Neural cell (in vitro differentiated cells): ENCODE results near the gene SIK3.

Source experiments
- CTCF ChIP-seq: fragments of 450-650 bp; IDR thresholded peaks from 2 replicates; pipeline ENCODE4 v1.5.1; 2014; ENCODE audit warnings: antibody characterized with exemption, mild to moderate bottlenecking, moderate library complexity; ENCODE audit not compliant: poor library complexity, severe bottlenecking
- EP300 ChIP-seq: fragments of 450-650 bp; conservative IDR thresholded peaks from 2 replicates; pipeline ENCODE4 v1.6.1; 2014; ENCODE audit warnings: antibody characterized with exemption, mild to moderate bottlenecking, moderate library complexity; ENCODE audit not compliant: poor library complexity, severe bottlenecking
- EZH2 ChIP-seq: fragments of 200-600, 300-800 bp; shearing (Covaris generic), sonication (generic); IDR thresholded peaks from 2 replicates; pipeline ENCODE4 v1.6.1; 2014; ENCODE audit warnings: antibody characterized with exemption, low read length, borderline replicate concordance, mild to moderate bottlenecking; ENCODE audit not compliant: insufficient read depth, poor library complexity, severe bottlenecking
- MXI1 ChIP-seq: fragments of 450-650 bp; conservative IDR thresholded peaks from 2 replicates; pipeline ENCODE4 v1.6.1; 2014; ENCODE audit warnings: antibody characterized with exemption, mild to moderate bottlenecking; ENCODE audit not compliant: poor library complexity, severe bottlenecking
- POLR2AphosphoS5 ChIP-seq: IDR thresholded peaks from 2 replicates; pipeline ENCODE4 v1.6.1; 2012
- RAD21 ChIP-seq: fragments of 450-650 bp; conservative IDR thresholded peaks from 2 replicates; pipeline ENCODE4 v1.6.1; 2014; ENCODE audit warnings: antibody characterized with exemption, mild to moderate bottlenecking, moderate library complexity
- TAF1 ChIP-seq: IDR thresholded peaks from 2 replicates; pipeline ENCODE4 v1.6.1; 2012; ENCODE audit warnings: low read depth
- TF ChIP-seq, protein P1 (sequence below): IDR thresholded peaks from 2 replicates; pipeline ENCODE4 v1.6.1; 2012; ENCODE audit warnings: borderline replicate concordance

DNA sequence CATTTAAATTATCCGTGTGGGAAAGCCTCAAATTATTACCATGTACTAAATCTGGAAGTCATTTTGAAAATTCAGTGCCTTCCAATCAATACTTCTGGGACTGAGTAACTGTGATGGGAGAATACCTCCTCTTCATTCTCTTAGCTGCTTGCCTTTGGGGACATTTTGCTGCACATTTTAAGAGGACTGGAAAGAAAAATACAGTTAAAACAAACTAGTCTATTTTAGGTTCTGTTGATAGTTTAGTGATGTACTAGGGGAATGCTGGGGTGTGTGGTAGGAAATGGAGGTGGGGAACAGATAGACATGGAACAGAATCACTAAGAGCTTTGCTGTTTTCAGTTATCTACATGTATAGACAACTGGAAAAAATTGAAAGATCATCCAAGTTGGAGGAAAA lies 195.1 kb downstream of the SIK3 start:
- TF ChIP-seq POLR2AphosphoS5: no peak
- no peak for TF ChIP-seq CTCF
- no peak for TF ChIP-seq EZH2
- TF ChIP-seq MXI1: no peak
- TF ChIP-seq TAF1: no peak
- no peak for TF ChIP-seq RAD21
- no peak for TF ChIP-seq EP300
- TF ChIP-seq, protein P1, sequence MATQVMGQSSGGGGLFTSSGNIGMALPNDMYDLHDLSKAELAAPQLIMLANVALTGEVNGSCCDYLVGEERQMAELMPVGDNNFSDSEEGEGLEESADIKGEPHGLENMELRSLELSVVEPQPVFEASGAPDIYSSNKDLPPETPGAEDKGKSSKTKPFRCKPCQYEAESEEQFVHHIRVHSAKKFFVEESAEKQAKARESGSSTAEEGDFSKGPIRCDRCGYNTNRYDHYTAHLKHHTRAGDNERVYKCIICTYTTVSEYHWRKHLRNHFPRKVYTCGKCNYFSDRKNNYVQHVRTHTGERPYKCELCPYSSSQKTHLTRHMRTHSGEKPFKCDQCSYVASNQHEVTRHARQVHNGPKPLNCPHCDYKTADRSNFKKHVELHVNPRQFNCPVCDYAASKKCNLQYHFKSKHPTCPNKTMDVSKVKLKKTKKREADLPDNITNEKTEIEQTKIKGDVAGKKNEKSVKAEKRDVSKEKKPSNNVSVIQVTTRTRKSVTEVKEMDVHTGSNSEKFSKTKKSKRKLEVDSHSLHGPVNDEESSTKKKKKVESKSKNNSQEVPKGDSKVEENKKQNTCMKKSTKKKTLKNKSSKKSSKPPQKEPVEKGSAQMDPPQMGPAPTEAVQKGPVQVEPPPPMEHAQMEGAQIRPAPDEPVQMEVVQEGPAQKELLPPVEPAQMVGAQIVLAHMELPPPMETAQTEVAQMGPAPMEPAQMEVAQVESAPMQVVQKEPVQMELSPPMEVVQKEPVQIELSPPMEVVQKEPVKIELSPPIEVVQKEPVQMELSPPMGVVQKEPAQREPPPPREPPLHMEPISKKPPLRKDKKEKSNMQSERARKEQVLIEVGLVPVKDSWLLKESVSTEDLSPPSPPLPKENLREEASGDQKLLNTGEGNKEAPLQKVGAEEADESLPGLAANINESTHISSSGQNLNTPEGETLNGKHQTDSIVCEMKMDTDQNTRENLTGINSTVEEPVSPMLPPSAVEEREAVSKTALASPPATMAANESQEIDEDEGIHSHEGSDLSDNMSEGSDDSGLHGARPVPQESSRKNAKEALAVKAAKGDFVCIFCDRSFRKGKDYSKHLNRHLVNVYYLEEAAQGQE: no peak
